CD4-positive, alpha-beta T cell treated with Interleukin-6 at 100 ng/mL for 8 hours (primary cell): Measurements from ENCODE around the gene RPL39.
"Not testable (repeated sequence)": the region's sequence is repeated elsewhere in the genome, so short reads cannot be mapped to it uniquely, and the experiment has no call there.

Experiments used
- DNase-seq: peaks from one replicate; pipeline ENCODE4 v3.0.0-alpha.2; 2020; ENCODE audit warnings: mixed read lengths, low spot score

The RPL39 gene

DNA sequence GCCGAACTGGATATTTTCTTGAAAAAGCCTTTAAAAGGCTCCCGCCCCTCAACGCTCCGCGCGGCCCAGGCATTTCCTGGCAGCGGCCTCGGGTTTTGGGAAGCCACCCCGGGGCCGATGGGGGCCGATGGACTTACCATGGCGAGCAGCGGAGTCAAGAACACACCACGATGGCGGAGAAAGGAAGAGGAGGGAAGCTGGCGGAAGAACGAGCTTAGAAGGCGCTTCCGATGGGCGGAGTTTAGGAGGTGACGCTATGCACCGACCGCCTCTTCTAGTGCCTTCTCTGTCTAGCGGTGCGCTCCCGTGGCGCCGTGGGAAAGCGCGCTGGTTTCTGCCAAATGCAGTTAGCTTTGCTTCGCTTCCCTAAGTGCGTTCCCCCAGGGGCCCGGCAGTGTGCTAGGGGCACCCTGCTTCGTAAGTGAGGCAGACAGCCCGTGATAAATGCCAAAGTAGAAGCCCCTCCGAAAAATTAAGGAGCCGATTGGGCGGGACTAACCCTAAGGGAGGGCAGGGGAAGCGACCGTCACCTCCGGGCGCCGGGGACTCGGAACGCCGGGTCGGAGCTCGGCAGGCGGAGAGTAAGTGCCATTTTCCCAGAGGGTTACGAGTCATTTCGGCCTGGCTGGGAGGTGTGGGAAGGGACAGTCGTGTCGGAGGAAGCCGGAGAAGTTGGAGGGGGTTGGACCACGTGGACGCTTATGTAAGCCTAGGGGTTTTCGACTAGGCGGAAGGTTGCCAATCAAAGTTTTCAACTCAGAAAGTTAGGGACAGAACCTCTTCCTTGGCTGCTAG is at the start of gene RPL39:
Gene RPL39, minus strand, starts transcription at position 194 of the 795 bp plus-strand sequence. Its CDS starts 54 bp downstream, at position 140.
- peak; percentile 79 for DNase-seq

- DNase-seq: no peak
Observed at GRCh38 chrX:119833905-119834304, 42.5 kb upstream of the RPL39 start.

GRCh38 chrX:119828446-119828845 is 37.0 kb upstream of the RPL39 start:
- DNase-seq: no peak

DNA sequence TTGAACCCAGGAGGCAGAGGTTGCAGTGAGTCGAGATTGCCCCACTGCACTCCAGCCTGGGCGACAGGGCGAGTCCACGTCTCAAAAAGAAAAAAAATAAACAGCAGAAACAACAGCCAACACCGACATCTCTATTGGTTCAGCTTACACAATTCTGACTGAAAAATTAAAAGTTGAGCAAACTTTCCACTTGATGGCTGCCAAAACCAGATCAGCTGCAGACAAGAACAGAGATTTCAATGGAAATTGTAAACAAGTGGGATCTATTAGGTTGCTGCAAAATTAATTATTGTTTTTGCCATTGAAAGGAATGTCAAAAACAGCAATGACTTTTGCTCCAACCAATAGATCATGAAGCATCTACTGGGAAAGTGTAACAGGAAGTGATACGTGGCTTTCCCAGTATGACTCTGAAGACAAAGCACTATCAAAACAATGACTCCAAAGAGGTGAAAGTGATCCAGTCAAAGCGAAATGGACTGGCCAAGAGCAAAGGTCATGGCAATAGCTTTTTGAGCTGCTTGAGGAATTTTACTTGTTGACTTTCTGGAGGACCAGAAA is 35.0 kb upstream of the RPL39 start:
- no peak for DNase-seq

GRCh38 chrX:119824221-119824620 is 32.8 kb upstream of the RPL39 start:
- DNase-seq: not testable (repeated sequence)

- peak; percentile 44 for DNase-seq
Observed at GRCh38 chrX:119821703-119822102, 30.3 kb upstream of the RPL39 start.

- DNase-seq: no peak
Observed at GRCh38 chrX:119817130-119817690, 25.8 kb upstream of the RPL39 start.

DNA sequence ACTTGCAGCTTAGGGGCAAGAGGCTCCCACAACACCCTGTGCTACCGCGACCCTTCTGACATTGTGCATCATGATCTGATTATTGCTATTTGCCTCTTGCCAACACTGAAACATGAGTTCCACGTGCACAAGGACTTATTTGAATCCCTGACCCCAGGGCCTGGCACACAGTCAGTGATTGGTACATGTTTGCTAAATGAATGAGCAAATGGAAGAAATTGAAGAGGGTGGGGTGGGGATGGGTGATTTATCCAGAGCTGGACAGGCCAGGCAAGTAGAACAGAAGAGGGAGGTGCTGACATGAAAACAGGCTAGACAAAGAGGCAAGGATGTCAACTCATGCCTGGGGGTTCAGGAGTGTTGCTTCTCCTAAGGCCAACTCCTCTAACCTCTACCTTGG is 24.9 kb upstream of the RPL39 start:
- DNase-seq: no peak

DNA sequence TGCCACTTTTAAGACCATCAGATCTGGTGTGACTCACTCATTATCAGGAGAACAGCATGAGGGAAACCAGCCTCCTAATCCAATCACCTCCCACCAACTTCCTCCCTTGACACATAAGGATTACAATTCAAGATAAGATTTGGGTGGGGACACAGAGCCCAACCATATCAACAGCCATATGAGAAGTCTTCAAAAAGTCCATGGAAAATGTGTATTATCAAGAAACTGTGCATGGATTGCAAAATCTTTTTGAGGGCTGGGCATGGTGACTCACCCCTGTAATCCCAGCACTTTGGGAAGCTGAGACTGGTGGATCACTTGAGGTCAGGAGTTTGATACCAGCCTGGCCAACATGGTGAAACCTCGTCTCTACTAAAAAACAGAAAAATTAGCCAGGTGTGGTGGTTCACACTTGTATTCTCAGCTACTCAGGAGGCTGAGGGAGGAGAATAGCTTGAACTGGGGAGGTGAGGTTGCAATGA is 17.8 kb upstream of the RPL39 start:
- DNase-seq: no peak

- not testable (repeated sequence) for DNase-seq
Observed at GRCh38 chrX:119808461-119808860, 17.0 kb upstream of the RPL39 start.

GRCh38 chrX:119802546-119802945 is 11.1 kb upstream of the RPL39 start:
- no peak for DNase-seq

GRCh38 chrX:119801253-119802221 is 10.1 kb upstream of the RPL39 start:
- DNase-seq: no peak

GRCh38 chrX:119790977-119791436 is 423 bp downstream of the RPL39 start:
- peak; percentile 22 for DNase-seq

- peak; percentile 31 for DNase-seq
Observed at GRCh38 chrX:119784747-119785446, 6.5 kb downstream of the RPL39 start.

DNA sequence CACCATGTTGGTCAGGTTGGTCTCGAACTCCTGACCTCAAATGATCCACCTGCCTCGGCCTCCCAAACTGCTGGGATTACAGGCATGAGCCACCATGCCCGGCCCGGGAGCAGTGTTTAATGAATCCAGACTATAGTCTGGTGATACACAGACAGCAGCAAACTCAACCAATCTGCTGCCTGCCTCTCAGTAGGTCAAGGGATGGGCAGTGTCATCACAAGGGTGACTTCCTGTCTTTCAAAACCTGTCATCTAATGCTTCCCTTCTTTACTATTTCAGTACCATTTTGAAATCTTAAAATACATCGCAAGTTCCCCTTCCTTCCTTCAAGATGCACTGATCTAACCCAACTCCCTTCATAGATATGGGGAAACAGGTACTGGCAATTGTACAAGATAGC is 8.4 kb downstream of the RPL39 start:
- no peak for DNase-seq

GRCh38 chrX:119778829-119779228 is 12.6 kb downstream of the RPL39 start:
- no peak for DNase-seq

DNA sequence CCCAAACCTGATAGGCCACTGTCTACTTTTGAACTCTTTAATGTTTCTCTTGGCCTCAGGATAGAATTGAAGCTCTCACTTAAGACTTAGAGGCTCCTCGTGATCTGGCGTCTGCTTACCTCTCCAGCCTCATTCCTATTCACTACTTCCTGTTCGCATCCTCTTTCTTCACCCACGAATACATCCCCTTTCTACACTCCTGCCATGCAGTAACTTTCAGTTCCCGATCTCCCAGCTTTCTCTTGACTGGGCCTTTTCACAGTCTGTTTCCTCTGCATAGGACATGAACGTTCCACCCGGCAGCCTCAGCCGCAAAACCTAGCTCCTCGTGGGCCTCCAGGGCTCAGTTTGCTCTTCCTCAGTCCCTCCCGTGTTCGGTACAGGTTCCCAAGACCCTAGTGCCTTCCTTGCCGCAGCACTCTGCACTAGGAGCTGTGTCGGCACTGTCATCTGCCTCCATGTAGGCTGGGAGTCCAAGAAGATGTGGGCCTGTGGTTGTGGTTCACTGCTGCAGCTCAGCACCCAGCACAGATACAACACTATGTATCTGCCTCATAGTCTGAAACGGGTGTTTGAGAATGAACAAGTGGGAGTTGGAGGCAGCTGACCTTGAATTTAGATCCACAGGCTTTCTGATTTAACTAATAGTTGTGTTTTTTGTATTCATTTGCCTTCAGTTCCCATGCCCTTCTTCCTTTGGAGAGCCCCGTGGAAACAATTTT is 15.8 kb downstream of the RPL39 start:
- DNase-seq: no peak

GRCh38 chrX:119769388-119769787 is 22.0 kb downstream of the RPL39 start:
- not testable (repeated sequence) for DNase-seq

GRCh38 chrX:119768436-119768835 is 23.0 kb downstream of the RPL39 start:
- not testable (repeated sequence) for DNase-seq

DNA sequence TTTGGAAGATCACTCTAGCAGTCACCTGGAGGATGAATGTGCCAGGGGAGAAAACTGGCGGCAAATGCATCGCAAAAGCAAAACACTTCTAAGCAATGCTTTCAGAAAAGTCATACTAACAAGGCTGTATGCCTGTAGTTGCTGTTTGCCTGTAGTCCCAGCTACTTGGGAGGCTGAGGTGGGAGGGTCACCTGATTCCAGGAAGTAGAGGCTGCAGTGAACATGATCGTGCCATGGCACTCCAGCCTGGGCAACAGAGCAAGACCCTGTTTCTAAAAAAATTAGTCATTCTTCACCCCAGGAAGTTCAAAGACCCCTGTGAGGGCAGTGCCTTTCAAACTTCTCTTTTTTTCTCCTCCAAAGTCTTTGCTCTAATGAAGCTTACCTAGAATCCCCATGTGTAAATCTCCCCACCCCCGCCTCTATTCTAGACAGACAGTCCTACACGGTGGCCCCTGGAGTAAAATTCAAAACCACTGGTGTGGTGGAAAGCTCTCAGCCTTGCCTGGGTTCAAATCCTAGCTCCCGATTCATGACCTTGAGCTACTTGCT is 27.5 kb downstream of the RPL39 start:
- no peak for DNase-seq
